ENCODE data around the gene ZBTB16.

The ZBTB16 gene

DNA sequence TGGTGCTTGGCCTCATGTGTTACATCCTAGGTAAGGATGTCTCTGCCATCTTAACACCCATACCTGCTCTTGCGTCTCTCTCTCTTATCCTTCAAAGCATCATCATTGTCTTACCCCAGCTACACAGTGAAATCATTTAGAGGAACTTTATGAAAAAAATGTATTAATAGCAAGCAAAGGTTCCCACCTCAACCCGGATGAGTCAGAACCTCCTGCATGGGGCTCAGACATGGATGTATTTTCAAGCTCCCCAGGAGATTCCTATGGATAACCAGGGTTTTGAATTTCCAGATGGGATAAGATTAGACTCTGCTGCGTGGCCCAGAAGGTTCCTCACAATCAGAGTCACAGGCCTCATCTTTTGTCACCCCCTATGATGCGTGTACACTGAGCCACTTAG, 147.6 kb downstream of the ZBTB16 start:
- no peak overlapping the region for H3K9ac ChIP-seq (ENCODE audit: low read depth, low read length)
- H3K4me1 ChIP-seq (ENCODE audit: insufficient read depth, low read length): no peaks in the 10 kb centered on the region
- no peak overlapping the region for H3K4me2 ChIP-seq (ENCODE audit: insufficient read depth, low read length)
- H3K9me3 ChIP-seq (ENCODE audit: insufficient read depth, low read length, severe bottlenecking): no peaks in the 10 kb centered on the region
- H3K4me3 ChIP-seq (ENCODE audit: low read depth in 1 of 2, low read length in 2 of 2): no peak overlapping the region
- no peaks in the 10 kb centered on the region for H3K36me3 ChIP-seq (ENCODE audit: insufficient read depth, low read length)
- no peak for TF ChIP-seq EZH2 (IDR thresholded peaks at IDR 0.05; ENCODE audit: borderline replicate concordance, low read depth, low read length, severe bottlenecking)
- TF ChIP-seq, protein P1, sequence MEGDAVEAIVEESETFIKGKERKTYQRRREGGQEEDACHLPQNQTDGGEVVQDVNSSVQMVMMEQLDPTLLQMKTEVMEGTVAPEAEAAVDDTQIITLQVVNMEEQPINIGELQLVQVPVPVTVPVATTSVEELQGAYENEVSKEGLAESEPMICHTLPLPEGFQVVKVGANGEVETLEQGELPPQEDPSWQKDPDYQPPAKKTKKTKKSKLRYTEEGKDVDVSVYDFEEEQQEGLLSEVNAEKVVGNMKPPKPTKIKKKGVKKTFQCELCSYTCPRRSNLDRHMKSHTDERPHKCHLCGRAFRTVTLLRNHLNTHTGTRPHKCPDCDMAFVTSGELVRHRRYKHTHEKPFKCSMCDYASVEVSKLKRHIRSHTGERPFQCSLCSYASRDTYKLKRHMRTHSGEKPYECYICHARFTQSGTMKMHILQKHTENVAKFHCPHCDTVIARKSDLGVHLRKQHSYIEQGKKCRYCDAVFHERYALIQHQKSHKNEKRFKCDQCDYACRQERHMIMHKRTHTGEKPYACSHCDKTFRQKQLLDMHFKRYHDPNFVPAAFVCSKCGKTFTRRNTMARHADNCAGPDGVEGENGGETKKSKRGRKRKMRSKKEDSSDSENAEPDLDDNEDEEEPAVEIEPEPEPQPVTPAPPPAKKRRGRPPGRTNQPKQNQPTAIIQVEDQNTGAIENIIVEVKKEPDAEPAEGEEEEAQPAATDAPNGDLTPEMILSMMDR (IDR thresholded peaks at IDR 0.05; ENCODE audit: borderline replicate concordance, extremely low read depth, low read length, poor library complexity, severe bottlenecking): no peak
- DNase-seq (no peak), ATAC-seq (ENCODE audit: insufficient read depth, low read depth) (no peak)
- no peaks in the 10 kb centered on the region for H4K20me1 ChIP-seq (ENCODE audit: insufficient read depth, low read length)
- no peak overlapping the region for H2AFZ ChIP-seq (ENCODE audit: low read depth, low read length)
- no peaks in the 10 kb centered on the region for H3K79me2 ChIP-seq (ENCODE audit: insufficient read depth, low read length)
- H3K27me3 ChIP-seq (ENCODE audit: insufficient read depth, low read length, poor library complexity): peaks cover 8% of the 10 kb centered on the region
- no peak overlapping the region for H3K27ac ChIP-seq (ENCODE audit: low read length)

DNA sequence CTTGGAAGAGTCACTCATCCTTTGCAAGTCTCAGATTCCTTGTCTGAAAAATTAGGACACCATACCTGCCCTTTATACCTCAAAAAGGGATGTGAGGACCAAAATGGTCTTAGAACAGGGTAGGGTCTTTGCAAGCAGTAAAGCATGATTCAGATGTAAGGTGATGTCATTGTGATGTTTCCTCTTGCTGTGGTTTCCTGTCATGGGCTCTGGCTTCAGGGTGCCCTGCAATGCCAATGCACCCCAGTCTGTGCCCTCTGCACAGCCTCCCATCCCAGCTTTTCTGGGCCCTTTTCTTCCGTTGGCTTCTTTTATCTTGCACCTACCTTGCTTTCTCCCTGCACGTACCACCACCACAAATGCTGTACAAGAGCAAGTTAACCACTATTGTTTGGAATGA, 148.9 kb downstream of the ZBTB16 start:
- H3K4me3 ChIP-seq (ENCODE audit: low read depth in 1 of 2, low read length in 2 of 2): no peak overlapping the region
- no peaks in the 10 kb centered on the region for H3K9me3 ChIP-seq (ENCODE audit: insufficient read depth, low read length, severe bottlenecking)
- no peaks in the 10 kb centered on the region for H3K36me3 ChIP-seq (ENCODE audit: insufficient read depth, low read length)
- ATAC-seq (ENCODE audit: insufficient read depth, low read depth) (0 out of 3 replicates have a peak, but pooled peaks have one; percentile 52), DNase-seq (no peak)
- H4K20me1 ChIP-seq (ENCODE audit: insufficient read depth, low read length): no peaks in the 10 kb centered on the region
- H2AFZ ChIP-seq (ENCODE audit: low read depth, low read length): no peak overlapping the region
- no peaks in the 10 kb centered on the region for H3K79me2 ChIP-seq (ENCODE audit: insufficient read depth, low read length)
- H3K9ac ChIP-seq (ENCODE audit: low read depth, low read length): no peak overlapping the region
- no peaks in the 10 kb centered on the region for H3K4me1 ChIP-seq (ENCODE audit: insufficient read depth, low read length)
- no peak overlapping the region for H3K4me2 ChIP-seq (ENCODE audit: insufficient read depth, low read length)
- peaks cover 9% of the 10 kb centered on the region for H3K27me3 ChIP-seq (ENCODE audit: insufficient read depth, low read length, poor library complexity)
- H3K27ac ChIP-seq (ENCODE audit: low read length): no peak overlapping the region
- TF ChIP-seq, protein P1 (IDR thresholded peaks at IDR 0.05; ENCODE audit: borderline replicate concordance, extremely low read depth, low read length, poor library complexity, severe bottlenecking): no peak
- TF ChIP-seq EZH2 (IDR thresholded peaks at IDR 0.05; ENCODE audit: borderline replicate concordance, low read depth, low read length, severe bottlenecking): no peak

DNA sequence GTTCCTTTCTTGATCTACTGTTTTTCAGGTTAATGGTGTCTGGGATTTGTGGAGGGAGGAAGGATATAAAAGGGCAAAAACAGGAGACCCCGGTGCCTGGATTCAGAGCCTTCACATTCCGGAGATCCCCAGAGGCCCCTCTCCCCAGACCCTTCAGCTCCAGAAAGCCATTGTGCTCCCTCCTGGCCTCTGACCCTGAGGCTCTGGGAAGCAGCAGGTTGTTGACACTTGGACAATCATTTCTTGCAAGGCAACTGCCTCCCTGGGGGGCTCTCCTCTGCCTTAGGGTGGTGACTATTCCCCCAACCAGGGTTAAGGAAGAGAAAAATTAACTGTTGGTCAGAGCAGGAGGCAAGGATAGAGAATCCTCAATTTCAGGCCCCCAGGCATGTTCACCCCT, 149.8 kb downstream of the ZBTB16 start:
- Histone ChIP-seq H4K20me1 (ENCODE audit: insufficient read depth, low read length) (no peaks in the 10 kb centered on the region), H3K36me3 (ENCODE audit: insufficient read depth, low read length) (no peaks in the 10 kb centered on the region), H3K9me3 (ENCODE audit: insufficient read depth, low read length, severe bottlenecking) (no peaks in the 10 kb centered on the region), H3K4me3 (ENCODE audit: low read depth in 1 of 2, low read length in 2 of 2) (no peak overlapping the region), H3K27me3 (ENCODE audit: insufficient read depth, low read length, poor library complexity) (peaks cover 9% of the 10 kb centered on the region), H2AFZ (ENCODE audit: low read depth, low read length) (no peak overlapping the region), H3K79me2 (ENCODE audit: insufficient read depth, low read length) (no peaks in the 10 kb centered on the region), H3K27ac (ENCODE audit: low read length) (no peak overlapping the region), H3K4me1 (ENCODE audit: insufficient read depth, low read length) (no peaks in the 10 kb centered on the region), H3K9ac (ENCODE audit: low read depth, low read length) (no peak overlapping the region), H3K4me2 (ENCODE audit: insufficient read depth, low read length) (no peak overlapping the region)
- ATAC-seq (ENCODE audit: insufficient read depth, low read depth): no peak
- no peak for TF ChIP-seq EZH2 (IDR thresholded peaks at IDR 0.05; ENCODE audit: borderline replicate concordance, low read depth, low read length, severe bottlenecking)
- TF ChIP-seq, protein P1 (IDR thresholded peaks at IDR 0.05; ENCODE audit: borderline replicate concordance, extremely low read depth, low read length, poor library complexity, severe bottlenecking): no peak
- no peak for DNase-seq

DNA sequence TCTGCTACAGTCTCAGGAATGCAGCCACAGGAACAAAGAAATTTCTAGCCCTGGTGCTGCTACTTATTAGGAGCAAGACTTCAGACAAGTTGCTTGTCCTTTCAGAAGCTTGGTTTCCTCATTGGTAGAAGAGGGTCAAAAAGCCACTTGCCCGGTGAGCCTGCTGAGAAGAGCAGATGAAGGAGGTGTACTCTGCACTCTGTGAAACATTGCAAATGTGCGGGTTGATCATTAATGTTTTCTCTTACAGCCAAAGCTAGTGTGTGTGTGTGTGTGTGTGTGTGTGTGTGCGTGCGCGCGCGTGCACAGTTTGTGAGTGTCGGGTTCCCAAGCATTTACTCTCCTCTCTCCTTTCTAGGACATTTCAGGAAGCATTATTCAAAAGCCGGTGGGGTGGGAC, 150.4 kb downstream of the ZBTB16 start:
- Histone ChIP-seq H3K4me1 (ENCODE audit: insufficient read depth, low read length) (no peaks in the 10 kb centered on the region), H3K36me3 (ENCODE audit: insufficient read depth, low read length) (no peaks in the 10 kb centered on the region), H4K20me1 (ENCODE audit: insufficient read depth, low read length) (no peaks in the 10 kb centered on the region), H2AFZ (ENCODE audit: low read depth, low read length) (no peak overlapping the region), H3K4me3 (ENCODE audit: low read depth in 1 of 2, low read length in 2 of 2) (no peak overlapping the region), H3K9ac (ENCODE audit: low read depth, low read length) (no peak overlapping the region), H3K79me2 (ENCODE audit: insufficient read depth, low read length) (no peaks in the 10 kb centered on the region), H3K4me2 (ENCODE audit: insufficient read depth, low read length) (no peak overlapping the region), H3K9me3 (ENCODE audit: insufficient read depth, low read length, severe bottlenecking) (no peaks in the 10 kb centered on the region), H3K27ac (ENCODE audit: low read length) (no peak overlapping the region), H3K27me3 (ENCODE audit: insufficient read depth, low read length, poor library complexity) (peaks cover 6% of the 10 kb centered on the region)
- no peak for ATAC-seq (ENCODE audit: insufficient read depth, low read depth)
- no peak for TF ChIP-seq EZH2 (IDR thresholded peaks at IDR 0.05; ENCODE audit: borderline replicate concordance, low read depth, low read length, severe bottlenecking)
- TF ChIP-seq, protein P1 (IDR thresholded peaks at IDR 0.05; ENCODE audit: borderline replicate concordance, extremely low read depth, low read length, poor library complexity, severe bottlenecking): no peak
- DNase-seq: no peak

All from DND-41 (cell line).